IMR-90 (cell line): ENCODE measurements around the gene GUCY1A2. TPM values are rescaled to one million over a fixed set of nuclear protein-coding genes. Genes with fewer than 3 reads are reported as not detected.

ENCODE experiments used
- ATAC-seq: fragments of 200-7000 bp; cut with Tn5 transposase; 2 replicates; pipeline ENCODE4 v1.9.1; 2020; ENCODE audit warnings: low read depth, mild to moderate bottlenecking, moderate library complexity
- BruUV-seq: library from RNA; stranded (reverse); fragments of 400-500 nt; replicated peaks from 2 replicates; lab custom pipeline; 2021; lab: Mats Ljungman, UMichigan
- CTCF ChIA-PET: fragments of 300-600 bp; formaldehyde crosslinking; extraction: SDS; loops from one replicate; lab custom pipeline; 2021; ENCODE audit warnings: antibody characterized with exemption; lab: Yijun Ruan, JAX
- POLR2A ChIA-PET: fragments of 300-600 bp; sonication (Branson Sonifier 250); formaldehyde crosslinking; loops from one replicate; lab custom pipeline; 2022; ENCODE audit warnings: antibody characterized with exemption; ENCODE audit not compliant: unreplicated experiment; lab: Charles Lee
- DNase-seq: peaks from one replicate; pipeline ENCODE4 v3.0.0; 2013
- H2AFZ ChIP-seq: replicated peaks from 2 replicates; pipeline ENCODE3; 2013; ENCODE audit warnings: low read length, mild to moderate bottlenecking; ENCODE audit not compliant: poor library complexity
- H2AK5ac ChIP-seq: 2 replicates; pipeline ENCODE4 v1.6.1; 2013; ENCODE audit warnings: low read depth, low read length, inconsistent platforms
- H2AK9ac ChIP-seq: replicated peaks from 2 replicates; pipeline ENCODE3; 2013; ENCODE audit warnings: mild to moderate bottlenecking, low read depth, low read length, moderate library complexity; ENCODE audit not compliant: poor library complexity
- H2BK120ac ChIP-seq: 2 replicates; pipeline ENCODE4 v1.6.1; 2013; ENCODE audit warnings: low read depth, low read length, inconsistent platforms
- H2BK15ac ChIP-seq: 3 replicates; pipeline ENCODE4 v1.6.1; 2013; ENCODE audit warnings: low read depth, low read length, inconsistent platforms
- H2BK20ac ChIP-seq: 2 replicates; pipeline ENCODE4 v1.6.1; 2013; ENCODE audit warnings: low read depth, mild to moderate bottlenecking, inconsistent platforms, low read length, moderate library complexity
- H2BK5ac ChIP-seq: 2 replicates; pipeline ENCODE4 v1.6.1; 2013; ENCODE audit warnings: mild to moderate bottlenecking, low read depth, low read length, inconsistent platforms; ENCODE audit not compliant: poor library complexity, severe bottlenecking
- H3K14ac ChIP-seq: replicated peaks from 2 replicates; pipeline ENCODE4 v1.6.1; 2013; ENCODE audit warnings: low read depth, low read length, inconsistent platforms
- H3K18ac ChIP-seq: 2 replicates; pipeline ENCODE4 v1.6.1; 2013; ENCODE audit warnings: low read depth, low read length, control low read depth
- H3K23ac ChIP-seq: 2 replicates; pipeline ENCODE4 v1.6.1; 2013; ENCODE audit warnings: low read depth, low read length, inconsistent platforms
- H3K27ac ChIP-seq: 2 replicates; pipeline ENCODE4 v1.5.1; 2013; ENCODE audit warnings: mild to moderate bottlenecking, control low read depth, low read length; ENCODE audit not compliant: insufficient read depth
- H3K27me3 ChIP-seq: 2 replicates; pipeline ENCODE4 v1.6.1; 2013; ENCODE audit warnings: low read length; ENCODE audit not compliant: control insufficient read depth, insufficient read depth
- H3K36me3 ChIP-seq: 2 replicates; pipeline ENCODE4 v1.6.1; 2013; ENCODE audit warnings: low read length, mixed read lengths; ENCODE audit not compliant: control insufficient read depth, insufficient read depth
- H3K4ac ChIP-seq: 2 replicates; pipeline ENCODE4 v1.6.1; 2013; ENCODE audit warnings: low read depth, low read length, inconsistent platforms
- H3K4me1 ChIP-seq: 2 replicates; pipeline ENCODE4 v1.6.1; 2013; ENCODE audit warnings: low read length, mixed read lengths; ENCODE audit not compliant: control insufficient read depth, insufficient read depth
- H3K4me2 ChIP-seq: 2 replicates; pipeline ENCODE4 v1.6.1; 2013; ENCODE audit warnings: low read depth, mild to moderate bottlenecking, control low read depth, low read length, moderate library complexity
- H3K4me3 ChIP-seq: 2 replicates; pipeline ENCODE4 v1.5.1; 2013; ENCODE audit warnings: low read depth, mild to moderate bottlenecking, control low read depth, low read length, moderate library complexity; ENCODE audit not compliant: insufficient read depth
- H3K56ac ChIP-seq: 2 replicates; pipeline ENCODE4 v1.6.1; 2013; ENCODE audit warnings: low read length, inconsistent platforms; ENCODE audit not compliant: insufficient read depth; ENCODE audit errors: extremely low read depth
- H3K79me1 ChIP-seq, 2 experiments: 2 replicates each; pipeline ENCODE4 v1.6.1; 2013; ENCODE audit warnings: low read length in 2 of 2, inconsistent platforms in 1 of 2, low read depth in 1 of 2
- H3K9ac ChIP-seq: 2 replicates; pipeline ENCODE4 v1.6.1; 2013; ENCODE audit warnings: low read depth, low read length, control low read depth
- H3K9me1 ChIP-seq: 2 replicates; pipeline ENCODE4 v1.6.1; 2013; ENCODE audit warnings: low read length, inconsistent platforms; ENCODE audit not compliant: insufficient read depth
- H3K9me3 ChIP-seq: 2 replicates; pipeline ENCODE4 v1.6.1; 2013; ENCODE audit warnings: low read length; ENCODE audit not compliant: control insufficient read depth, insufficient read depth
- H4K20me1 ChIP-seq: 2 replicates; pipeline ENCODE4 v1.6.1; 2013; ENCODE audit warnings: low read length, inconsistent platforms; ENCODE audit not compliant: insufficient read depth
- H4K5ac ChIP-seq: 2 replicates; pipeline ENCODE4 v1.6.1; 2013; ENCODE audit warnings: mild to moderate bottlenecking, low read depth, low read length, control low read depth
- H4K8ac ChIP-seq, 2 experiments: 2 replicates each; pipeline ENCODE4 v1.6.1; 2013; ENCODE audit warnings: low read depth in 2 of 2, low read length in 2 of 2, control low read depth in 1 of 2, inconsistent platforms in 1 of 2
- H4K91ac ChIP-seq: 2 replicates; pipeline ENCODE4 v1.6.1; 2013; ENCODE audit warnings: low read depth, low read length, inconsistent platforms; ENCODE audit not compliant: insufficient read depth
- BHLHE40 ChIP-seq: fragments of 150-350 bp; IDR thresholded peaks from 2 replicates; pipeline ENCODE4 v1.6.1; 2016; ENCODE audit warnings: mild to moderate bottlenecking, low read depth, low read length
- CEBPB ChIP-seq: IDR thresholded peaks from 2 replicates; pipeline ENCODE4 v1.6.1; 2012; ENCODE audit warnings: low read depth, low read length, improper control_type of control experiment
- CTCF ChIP-seq: conservative IDR thresholded peaks from 2 replicates; pipeline ENCODE4 v1.5.1; 2012; ENCODE audit warnings: mild to moderate bottlenecking, low read depth, low read length, improper control_type of control experiment
- ELK1 ChIP-seq: fragments of 150-350 bp; IDR thresholded peaks from 2 replicates; pipeline ENCODE4 v1.6.1; 2016; ENCODE audit warnings: low read depth, mild to moderate bottlenecking, low read length, moderate library complexity, borderline replicate concordance
- FOS ChIP-seq: fragments of 150-350 bp; IDR thresholded peaks from 2 replicates; pipeline ENCODE4 v1.6.1; 2016; ENCODE audit warnings: low read depth, low read length
- MAFK ChIP-seq: IDR thresholded peaks from 2 replicates; pipeline ENCODE4 v1.6.1; 2012; ENCODE audit warnings: low read depth, low read length, improper control_type of control experiment
- MAZ ChIP-seq: IDR thresholded peaks from 2 replicates; pipeline ENCODE4 v1.6.1; 2012; ENCODE audit warnings: low read depth, mild to moderate bottlenecking, low read length, improper control_type of control experiment, moderate library complexity, borderline replicate concordance
- POLR2A ChIP-seq: IDR thresholded peaks from 2 replicates; pipeline ENCODE4 v1.6.1; 2012; ENCODE audit warnings: mild to moderate bottlenecking, low read depth, low read length
- RAD21 ChIP-seq: IDR thresholded peaks from 2 replicates; pipeline ENCODE4 v1.6.1; 2012; ENCODE audit warnings: low read length, improper control_type of control experiment
- RFX5 ChIP-seq: IDR thresholded peaks from 2 replicates; pipeline ENCODE4 v1.8.0; 2012; ENCODE audit warnings: low read depth, mild to moderate bottlenecking, low read length, moderate library complexity
- SMC3 ChIP-seq: fragments of 150-350 bp; IDR thresholded peaks from 2 replicates; pipeline ENCODE4 v1.6.1; 2016; ENCODE audit warnings: low read depth, mild to moderate bottlenecking, antibody characterized with exemption, low read length, moderate library complexity
- WGBS, 2 experiments: methylation state at CpG; one replicate each; pipeline versions ENCODE4 v1.1.5 to v1.1.7; 2013; ENCODE audit warnings: missing lambda C conversion rate in 2 of 2; ENCODE audit not compliant: insufficient read length in 1 of 2; ENCODE audit errors: extremely low coverage in 2 of 2; 5-methylcytosine and 5-hydroxymethylcytosine counted together
- dilution Hi-C: fragments of 300-500 bp; cut with HindIII; formaldehyde crosslinking; loops from one replicate; pipeline ENCODE4 v1.14.3; 2018; ENCODE audit warnings: low sequenced_read_pairs; ENCODE audit not compliant: unreplicated experiment
- in situ Hi-C: fragments of 300-500 bp; cut with MboI; formaldehyde crosslinking; loops from 3 replicates; pipeline ENCODE4 v1.14.3; 2019; ENCODE audit warnings: low sequenced_read_pairs, inconsistent platforms, mixed read lengths
- intact Hi-C: fragments of 100-400 bp; cut with micrococcal nuclease; formaldehyde crosslinking; loops from 2 replicates; pipeline ENCODE4 v1.10.0; 2022
- polyA plus RNA-seq, 3 experiments: library from polyadenylated mRNA; depleted of rRNA; stranded (reverse); fragments of >200 nt; gene quantifications; 2 replicates each; pipeline ENCODE4 v1.2.3, GENCODE V29; 2012; ENCODE audit warnings: low replicate concordance in 1 of 3
- total RNA-seq: library from RNA; depleted of rRNA; stranded (reverse); fragments of >200 nt; gene quantifications from 2 replicates; pipeline ENCODE4 v1.2.3, GENCODE V29; 2012

Gene GUCY1A2
- total and polyA plus RNA-seq, 2 of the 4 experiments (the other 2 are of a cell fraction): under 0.01 to 0.03 TPM

- ChIA-PET POLR2A (no interaction called here), CTCF (no interaction called here)
- no peak overlapping the region for H3K18ac ChIP-seq
- TF ChIP-seq MAZ: no peak
- no peak for TF ChIP-seq CTCF
- TF ChIP-seq ELK1: no peak
- no peak for TF ChIP-seq FOS
- no peak for TF ChIP-seq POLR2A
- no peak for TF ChIP-seq SMC3
- no peak for TF ChIP-seq CEBPB
- TF ChIP-seq RFX5: no peak
- no peak for TF ChIP-seq BHLHE40
- no peak for TF ChIP-seq MAFK
- no peak for TF ChIP-seq RAD21
- H3K14ac ChIP-seq: no peak overlapping the region
- no peak overlapping the region for H2BK120ac ChIP-seq
- H3K4me3 ChIP-seq: peak overlapping the region; percentile 21; the same call in 1 of the 2 replicates
- peaks cover 23% of the 10 kb centered on the region for H3K27me3 ChIP-seq
- no peak overlapping the region for H4K91ac ChIP-seq
- peak overlapping the region; percentile 93 for H3K4me2 ChIP-seq
- no peaks in the 10 kb centered on the region for H4K20me1 ChIP-seq
- no peak overlapping the region for H3K9ac ChIP-seq
- H4K8ac ChIP-seq: no peak overlapping the region
- no peak overlapping the region for H3K27ac ChIP-seq
- no peak overlapping the region for H3K56ac ChIP-seq
- H3K36me3 ChIP-seq: no peaks in the 10 kb centered on the region
- intact Hi-C loops (loop anchor here (5.0 kb wide), 3 partner anchors 297 to 862 kb away; no protein-coding TSS in a partner anchor), in situ Hi-C loops (no loop called here), dilution Hi-C loops (no loop called here)
- H2BK15ac ChIP-seq: no peak overlapping the region
- H2BK5ac ChIP-seq: no peak overlapping the region
- no peaks in the 10 kb centered on the region for H3K79me1 ChIP-seq
- no peak overlapping the region for H3K23ac ChIP-seq
- no peak overlapping the region for H2AK9ac ChIP-seq
- DNase-seq (peak; percentile 61), ATAC-seq (peak; percentile 92)
- BruUV-seq: no TSS peak
- peak overlapping the region; percentile 77 for H2AFZ ChIP-seq
- no peak overlapping the region for H4K5ac ChIP-seq
- no peaks in the 10 kb centered on the region for H3K9me1 ChIP-seq
- H2BK20ac ChIP-seq: no peak overlapping the region
- no peaks in the 10 kb centered on the region for H3K4me1 ChIP-seq
- no peak overlapping the region for H2AK5ac ChIP-seq
- no peak overlapping the region for H3K4ac ChIP-seq
- no peaks in the 10 kb centered on the region for H3K9me3 ChIP-seq
- 1% methylated on average over 17 of the region's 36 CpGs; no CpG with 5 or more reads in 1 of the 2 experiments for WGBS, 2 experiments
Observed at GRCh38 chr11:107018902-107019493, 722 bp upstream of the GUCY1A2 start.
